Activated CD4-positive, alpha-beta T cell treated with anti-CD3 and anti-CD28 coated beads for 24 hours (primary cell): Measurements from ENCODE around the gene POLR3E.

Experiments
- DNase-seq, 2 donors: peaks; one replicate each; pipeline ENCODE4 v3.0.0-alpha.2; 2020; ENCODE audit warnings: low read depth in 2 of 2

POLR3E gene

DNA sequence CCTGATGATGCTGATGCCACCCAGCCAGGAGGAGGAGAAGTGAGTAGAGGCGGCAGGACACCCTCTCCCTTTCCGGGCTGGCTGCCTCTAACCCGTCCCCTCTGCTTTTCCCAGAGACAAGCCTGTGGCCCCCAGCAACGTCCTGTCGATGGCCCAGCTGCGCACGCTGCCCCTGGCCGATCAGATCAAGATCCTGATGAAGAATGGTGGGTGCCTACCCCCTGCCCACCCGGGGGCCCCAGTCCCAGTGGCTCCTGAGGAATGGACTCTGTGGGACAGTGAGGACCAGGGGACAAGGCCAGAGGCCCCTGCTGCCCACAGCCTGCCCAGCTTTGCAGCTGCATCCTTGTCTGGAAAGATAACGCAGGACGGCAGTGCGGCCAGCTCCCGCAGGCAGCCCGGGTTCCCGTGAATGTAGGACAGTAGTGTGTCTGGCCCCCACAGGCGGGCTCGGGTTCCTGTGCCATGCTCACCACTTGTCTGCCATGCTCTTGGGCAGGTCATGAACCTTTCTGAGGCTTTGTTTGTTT lies 19.9 kb downstream of the POLR3E start:
- DNase-seq = no peak

DNA sequence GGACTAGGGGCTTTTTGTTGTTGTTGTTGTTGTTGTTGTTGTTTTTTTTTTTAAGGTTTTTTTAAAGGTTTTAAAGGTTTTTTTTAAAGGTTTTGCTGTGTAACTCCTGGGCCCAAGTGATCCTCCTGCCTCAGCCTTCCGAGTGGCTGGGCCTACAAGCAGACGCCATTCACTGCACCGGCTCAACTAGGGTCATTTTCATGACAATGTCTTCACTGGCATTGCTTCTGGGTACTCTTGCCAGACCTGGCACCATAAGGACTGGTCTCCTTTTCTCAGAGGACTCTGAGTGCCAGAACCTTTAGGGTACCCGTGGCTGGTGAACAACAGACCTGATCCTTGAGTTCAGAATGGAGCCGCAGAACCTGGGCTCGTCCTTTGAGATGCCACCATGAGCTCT lies 20.4 kb downstream of the POLR3E start:
- no peak for DNase-seq

DNA sequence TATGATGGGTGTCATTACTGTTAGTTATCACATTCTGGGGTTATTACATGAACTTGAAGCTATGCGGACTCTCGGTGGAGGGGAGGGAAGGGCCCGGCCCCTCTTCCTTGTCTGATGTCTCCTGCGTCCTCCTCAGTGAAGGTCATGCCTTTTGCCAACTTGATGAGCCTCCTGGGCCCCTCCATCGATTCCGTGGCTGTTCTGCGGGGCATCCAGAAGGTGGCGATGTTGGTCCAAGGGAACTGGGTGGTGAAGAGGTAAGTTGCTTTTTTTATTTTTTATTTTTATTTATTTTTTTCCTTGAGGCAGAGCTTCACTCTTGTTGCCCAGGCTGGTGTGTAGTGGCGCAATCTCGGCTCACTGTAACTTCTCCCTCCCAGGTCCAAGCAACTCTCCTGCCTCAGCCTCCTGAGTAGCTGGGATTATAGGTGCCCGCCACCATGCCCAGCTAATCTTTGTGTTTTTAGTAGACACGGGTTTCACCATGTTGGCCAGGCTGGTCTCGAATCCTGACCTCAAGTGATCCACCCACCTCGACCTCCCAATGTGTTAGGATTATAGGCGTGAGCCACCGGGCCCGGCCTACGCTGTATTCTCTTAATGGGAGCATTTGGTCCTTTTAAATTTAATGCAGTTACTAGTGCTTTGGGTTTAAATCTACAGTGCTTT lies 21.6 kb downstream of the POLR3E start:
- DNase-seq = peak; percentile 33 to 47

DNA sequence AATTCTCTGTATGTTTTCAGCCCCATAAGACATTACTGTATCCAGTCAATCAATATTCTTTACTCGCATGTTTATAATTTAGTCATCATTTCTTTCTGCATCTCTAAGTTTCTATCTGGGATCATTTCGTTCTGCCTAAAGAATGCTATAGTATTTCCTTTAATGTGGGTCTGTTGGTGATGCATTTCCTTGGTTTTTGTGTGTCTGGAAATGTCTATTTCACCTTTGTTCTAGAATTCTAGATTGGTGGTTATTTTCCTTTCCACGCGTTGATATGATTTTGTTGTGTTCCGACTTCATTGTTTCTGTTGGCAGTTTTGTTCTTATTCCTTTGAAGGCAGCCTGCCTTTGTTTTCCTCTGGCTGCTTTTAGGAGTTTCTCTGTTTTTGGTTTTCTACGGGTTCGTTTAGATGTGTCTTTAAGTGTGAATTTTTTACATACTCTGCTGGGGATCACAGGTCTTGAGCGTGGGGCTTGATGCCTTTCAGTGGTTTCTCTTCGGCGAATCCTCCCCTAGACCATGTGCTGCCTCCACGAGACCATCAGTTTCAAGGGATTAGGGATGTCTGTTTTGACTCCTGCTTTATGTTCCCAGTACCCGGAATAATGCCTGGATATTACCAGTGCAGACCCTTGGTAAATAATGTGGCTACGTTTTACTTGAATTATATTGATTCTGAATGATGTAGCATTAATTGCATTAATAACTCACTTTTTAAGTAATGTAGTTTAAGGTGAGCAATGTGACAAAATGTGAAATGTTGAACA lies 23.5 kb downstream of the POLR3E start:
- no peak for DNase-seq

DNA sequence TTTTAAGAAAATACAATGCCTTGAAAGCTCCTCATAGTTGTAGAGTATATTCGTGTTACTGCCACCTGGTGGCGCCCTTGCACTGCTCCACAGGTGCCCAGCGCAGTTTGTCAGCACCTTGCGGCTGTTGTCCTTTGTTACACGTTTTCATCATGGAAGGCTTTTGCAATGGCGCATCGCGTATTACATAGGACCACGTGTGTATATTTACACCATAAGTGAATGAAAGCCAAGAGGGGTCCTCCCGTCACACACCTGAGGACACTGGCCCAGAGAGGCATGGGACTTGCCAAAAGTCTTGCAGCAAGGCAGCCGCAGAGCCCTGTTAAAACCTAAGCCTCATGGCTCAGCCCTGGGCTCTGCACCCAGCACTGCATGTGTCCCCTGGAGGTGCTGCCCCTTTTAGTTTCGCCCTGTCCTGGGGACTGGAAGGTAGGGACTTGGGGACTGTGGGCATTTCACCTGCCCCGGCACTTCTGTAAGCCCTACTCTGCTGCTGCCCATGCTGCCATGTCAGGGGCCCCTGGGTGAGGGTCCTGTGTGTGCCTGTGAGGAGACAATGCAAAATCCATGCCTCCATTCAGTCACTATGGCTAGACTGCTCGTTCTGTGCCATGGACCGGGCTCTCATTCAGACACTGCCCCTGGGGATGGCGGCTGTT lies 24.3 kb downstream of the POLR3E start:
- peak; percentile 43 to 47 for DNase-seq

DNA sequence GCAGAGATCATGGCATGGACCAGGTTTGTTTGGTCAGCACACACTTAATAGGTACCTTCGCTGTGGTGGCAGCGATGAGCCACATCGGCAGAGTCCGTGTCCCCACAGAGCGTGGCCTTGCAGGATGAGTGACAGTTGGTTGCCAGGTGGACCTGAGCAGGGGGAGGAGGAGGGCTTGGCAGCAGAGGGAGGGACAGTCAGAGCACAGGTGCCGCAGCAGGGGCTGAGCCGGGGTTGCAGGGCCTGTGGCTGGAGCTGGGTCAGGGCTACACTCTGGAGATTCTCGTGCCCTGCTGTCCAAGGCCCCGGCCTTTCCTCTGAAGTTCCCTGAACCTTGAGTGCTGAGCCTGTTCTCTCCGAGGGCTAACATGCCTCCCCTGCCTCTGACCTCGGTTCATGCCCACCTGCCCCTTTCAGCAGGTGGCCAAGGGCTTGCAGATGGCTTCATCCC lies 24.8 kb downstream of the POLR3E start:
- no peak for DNase-seq

DNA sequence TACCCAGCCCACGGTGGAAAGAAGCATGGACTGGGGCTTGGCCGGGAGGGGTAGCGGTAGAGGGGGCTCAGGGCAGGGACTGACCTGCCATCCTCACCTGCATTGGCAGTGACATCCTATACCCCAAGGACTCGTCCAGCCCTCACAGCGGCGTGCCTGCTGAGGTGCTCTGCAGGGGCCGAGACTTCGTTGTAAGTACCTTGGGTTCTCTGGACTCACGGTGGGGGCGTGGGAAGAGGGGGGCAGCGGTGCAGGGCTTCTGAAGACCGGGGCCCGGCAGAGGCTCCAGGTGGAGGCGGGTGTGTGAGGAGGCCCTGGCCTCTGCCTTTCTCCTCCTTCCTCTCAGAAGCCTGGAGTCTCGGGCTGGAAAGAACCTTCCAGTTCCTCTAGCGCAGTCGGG lies 25.5 kb downstream of the POLR3E start:
- DNase-seq = no peak

DNA sequence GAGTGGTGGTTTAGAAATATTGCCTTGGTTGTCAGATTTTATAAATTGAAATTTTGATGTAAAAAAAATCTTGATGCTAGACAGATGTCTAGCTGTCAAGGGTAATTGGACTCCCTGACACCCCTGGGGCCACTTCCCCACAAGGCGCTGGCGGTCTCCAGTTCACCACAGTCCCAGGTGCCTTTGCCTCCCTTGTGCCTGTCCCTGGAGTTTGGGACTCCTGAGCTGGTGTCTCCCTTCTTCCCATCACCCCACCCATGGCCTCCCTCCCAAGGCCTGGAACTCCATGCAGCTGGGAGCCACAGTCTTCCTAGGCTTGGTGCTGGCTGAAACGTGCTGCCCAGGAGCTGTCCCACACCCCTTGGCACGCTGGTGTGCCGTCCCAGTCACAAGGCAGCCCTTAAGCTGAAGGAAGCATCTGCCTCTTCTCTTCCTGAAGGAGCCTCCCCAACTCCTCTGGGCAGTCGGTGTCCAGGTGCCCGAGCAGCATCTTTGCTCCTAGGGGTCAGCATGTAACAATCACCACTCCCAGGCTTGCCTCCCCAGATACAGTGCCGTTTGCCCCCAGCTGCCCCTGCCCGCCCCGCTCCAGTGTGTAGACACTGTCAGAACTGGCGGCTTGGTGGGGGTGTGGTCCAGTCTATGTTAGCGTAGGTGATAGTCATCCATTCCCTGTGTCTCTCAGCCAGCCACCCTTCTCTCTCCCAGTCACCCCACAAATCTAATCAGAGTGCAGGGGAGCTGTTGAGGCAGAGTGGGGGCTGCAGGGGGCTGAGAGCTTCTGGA lies 26.2 kb downstream of the POLR3E start:
- no peak for DNase-seq

DNA sequence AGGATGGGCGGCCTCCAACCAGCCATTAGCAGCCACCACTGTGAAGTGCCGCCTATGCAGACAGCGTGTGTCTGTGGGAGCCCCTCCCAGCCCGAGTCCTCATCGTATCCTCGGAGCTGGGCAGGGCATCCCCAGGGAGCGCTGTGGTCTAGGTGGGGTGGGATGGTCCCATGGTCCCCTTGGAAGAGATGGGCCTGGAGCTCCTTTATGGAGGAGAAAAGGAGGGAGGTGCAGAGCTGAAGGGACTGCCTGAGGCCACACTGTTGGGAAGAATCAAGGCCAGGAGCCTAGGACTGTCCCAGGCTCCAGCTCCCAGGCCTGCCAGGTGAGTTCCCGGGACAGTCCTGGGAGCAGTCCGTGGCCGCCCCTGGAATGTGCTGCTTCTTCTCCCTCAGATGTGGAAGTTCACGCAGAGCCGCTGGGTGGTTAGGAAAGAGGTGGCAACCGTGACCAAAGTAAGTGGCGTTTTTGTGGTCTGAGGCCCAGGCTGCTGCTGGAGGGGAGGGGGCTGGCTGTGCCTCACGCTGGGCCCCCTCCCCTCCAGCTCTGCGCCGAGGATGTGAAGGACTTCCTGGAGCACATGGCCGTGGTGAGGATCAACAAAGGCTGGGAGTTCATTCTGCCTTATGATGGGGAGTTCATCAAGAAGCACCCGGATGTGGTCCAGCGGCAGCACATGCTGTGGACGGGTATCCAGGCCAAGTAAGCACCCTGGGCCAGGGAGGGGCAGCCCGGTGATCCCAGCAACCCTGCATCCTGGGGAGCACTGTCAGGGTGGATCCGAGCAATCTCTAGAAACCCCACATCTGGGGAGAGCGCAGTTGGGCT lies 27.0 kb downstream of the POLR3E start:
- no peak for DNase-seq

DNA sequence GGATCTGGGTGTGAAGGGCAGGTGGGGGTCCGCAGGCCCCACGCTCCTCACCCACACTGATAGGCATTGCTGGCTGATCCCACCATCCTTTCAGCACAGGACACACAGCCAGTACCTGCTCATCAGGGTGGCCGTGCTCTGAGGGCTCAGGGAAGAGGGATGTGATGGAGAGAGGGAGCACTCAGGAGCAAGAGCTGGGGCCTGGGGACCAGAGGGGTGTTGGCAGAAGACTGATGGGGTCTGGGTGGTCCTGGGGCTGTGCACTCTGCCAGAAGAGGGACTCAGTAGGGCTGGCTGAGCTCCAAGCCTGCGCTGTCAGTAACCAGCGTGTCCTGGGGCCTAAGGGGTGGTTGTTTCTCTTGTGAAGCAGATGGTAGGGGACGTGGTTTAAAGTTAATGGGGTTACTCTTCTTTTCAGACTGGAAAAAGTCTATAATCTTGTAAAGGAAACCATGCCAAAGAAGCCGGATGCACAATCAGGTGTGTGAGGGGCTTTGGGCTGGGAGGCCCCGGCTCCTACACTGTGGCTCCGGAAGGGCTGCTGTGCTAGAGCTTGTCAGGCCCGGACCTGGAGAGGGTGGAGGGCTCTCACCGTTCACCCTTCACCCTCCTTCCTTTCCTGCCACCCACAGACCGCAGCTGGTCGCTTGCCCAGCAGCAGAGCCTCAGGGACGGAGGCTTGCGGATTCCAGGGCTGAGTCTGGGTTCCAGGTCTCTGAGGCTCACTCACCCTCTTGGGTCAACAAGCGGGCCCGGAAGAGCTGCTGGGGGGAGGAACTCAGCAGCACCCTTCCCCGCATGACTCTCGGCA lies 27.8 kb downstream of the POLR3E start:
- no peak for DNase-seq

DNA sequence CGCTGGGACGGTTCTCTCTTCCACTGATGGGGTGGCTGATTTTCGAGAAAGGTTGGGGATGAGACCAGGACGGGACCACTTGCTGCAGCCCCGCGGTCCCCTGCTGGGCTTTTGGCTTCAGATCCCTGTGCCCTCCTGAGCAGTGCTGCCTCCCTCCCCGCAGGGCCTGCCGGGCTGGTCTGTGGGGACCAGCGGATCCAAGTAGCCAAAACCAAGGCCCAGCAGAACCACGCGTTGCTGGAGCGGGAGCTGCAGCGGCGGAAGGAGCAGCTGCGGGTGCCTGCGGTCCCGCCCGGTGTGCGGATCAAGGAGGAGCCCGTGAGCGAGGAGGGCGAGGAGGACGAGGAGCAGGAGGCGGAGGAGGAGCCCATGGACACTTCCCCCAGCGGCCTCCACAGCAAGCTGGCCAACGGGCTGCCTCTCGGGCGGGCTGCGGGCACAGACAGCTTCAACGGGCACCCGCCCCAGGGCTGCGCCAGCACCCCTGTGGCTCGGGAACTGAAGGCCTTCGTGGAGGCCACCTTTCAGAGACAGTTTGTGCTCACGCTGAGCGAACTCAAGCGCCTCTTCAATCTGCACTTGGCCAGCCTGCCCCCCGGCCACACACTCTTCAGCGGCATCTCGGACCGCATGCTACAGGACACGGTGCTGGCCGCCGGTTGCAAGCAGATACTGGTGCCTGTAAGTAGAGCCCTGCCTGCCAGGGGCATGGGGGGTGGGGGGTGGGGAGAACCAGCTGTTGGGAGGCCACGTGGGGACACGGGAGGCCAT lies 28.6 kb downstream of the POLR3E start:
- no peak for DNase-seq

DNA sequence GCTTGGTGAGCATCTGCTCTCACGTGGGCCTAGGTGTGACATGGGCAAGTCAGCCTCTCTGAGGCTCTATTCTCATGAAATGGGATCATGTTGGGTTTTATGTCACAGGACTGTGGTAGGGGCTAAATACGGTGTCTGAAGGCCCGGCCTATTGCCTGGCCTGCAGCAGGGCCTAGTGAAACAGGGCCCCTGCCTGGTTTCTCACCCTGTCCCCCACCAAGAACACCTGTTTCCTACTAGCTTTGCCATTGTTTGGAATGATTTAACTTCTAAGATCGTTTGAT lies 29.1 kb downstream of the POLR3E start:
- no peak for DNase-seq

DNA sequence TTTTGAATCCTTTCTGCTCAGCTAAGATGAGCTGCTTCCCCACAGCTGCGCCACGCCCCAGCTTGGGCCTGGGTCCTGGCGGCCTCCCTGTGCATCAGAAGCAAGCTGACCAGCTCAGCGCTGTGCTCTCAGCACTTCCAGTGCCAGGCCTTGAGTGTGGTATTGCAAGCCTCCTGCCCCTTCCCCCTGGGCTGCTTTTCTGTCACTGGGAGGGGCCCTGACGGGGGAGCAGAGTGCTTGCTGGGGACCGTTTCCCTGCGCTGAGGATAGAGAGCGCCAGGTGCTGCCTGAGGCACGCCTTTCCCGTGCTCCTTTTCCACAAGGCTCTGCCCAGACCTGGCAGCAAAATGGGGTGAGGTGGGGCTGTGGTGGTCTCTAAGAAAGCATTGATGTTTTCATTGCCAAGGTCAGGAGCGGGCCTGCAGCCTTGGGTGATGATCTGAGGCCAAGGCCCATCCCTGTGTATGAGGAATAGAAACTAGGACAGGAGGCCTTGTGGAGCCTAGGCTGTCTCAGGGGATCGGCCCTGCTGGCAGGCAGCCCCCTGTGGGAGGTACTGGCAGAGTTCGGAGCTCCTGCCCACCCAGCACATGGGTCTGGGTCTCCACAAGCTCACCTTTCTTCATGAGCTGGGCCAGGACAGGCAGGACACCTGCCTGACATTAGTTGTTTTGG lies 29.7 kb downstream of the POLR3E start:
- no peak for DNase-seq

DNA sequence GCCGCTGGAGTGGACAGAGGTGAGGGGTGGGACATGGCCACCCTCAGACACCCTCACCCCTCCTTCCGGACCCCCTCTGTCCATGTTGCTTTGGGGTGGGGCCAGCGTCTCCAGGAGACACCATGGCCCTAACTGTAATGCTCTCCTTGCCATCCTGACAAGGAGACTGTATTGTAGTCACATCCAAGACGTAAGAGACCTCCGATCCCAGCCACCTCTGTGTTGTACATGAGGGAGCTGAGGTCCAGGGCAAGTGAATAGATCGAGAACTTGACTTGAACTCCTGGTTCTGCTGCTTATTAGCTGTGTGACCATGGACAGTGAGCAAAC lies 30.2 kb downstream of the POLR3E start:
- DNase-seq = no peak

DNA sequence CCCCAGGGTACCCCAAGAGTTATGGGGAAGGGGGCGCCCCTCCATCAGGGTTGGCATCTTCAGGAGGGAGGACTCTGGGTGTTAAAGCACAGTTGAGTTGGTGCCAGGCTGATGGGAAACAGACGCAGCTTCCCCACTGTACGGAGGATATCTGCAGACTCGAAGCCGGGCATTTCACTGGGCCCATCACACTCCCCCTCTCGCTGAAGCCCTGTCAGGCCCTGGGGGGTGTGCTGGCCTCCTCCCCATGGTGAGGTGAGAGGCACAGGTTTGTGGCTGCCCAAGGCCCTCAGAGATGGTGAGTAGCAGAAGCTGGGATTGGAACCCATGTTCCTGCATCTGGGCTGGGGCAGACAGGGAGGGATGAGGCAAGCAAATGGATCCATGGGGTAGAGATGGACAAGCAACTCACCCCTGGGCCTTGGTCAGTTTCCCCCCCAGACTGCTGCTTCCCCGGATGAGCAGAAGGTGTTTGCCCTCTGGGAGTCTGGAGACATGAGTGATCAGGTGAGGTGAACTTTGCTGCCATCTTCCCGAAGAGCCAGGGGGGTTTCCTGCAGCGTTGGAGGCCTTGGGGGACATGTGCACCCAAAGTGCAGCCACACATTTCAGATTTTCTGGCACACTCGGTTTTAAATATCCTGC lies 31.0 kb downstream of the POLR3E start:
- no peak for DNase-seq

DNA sequence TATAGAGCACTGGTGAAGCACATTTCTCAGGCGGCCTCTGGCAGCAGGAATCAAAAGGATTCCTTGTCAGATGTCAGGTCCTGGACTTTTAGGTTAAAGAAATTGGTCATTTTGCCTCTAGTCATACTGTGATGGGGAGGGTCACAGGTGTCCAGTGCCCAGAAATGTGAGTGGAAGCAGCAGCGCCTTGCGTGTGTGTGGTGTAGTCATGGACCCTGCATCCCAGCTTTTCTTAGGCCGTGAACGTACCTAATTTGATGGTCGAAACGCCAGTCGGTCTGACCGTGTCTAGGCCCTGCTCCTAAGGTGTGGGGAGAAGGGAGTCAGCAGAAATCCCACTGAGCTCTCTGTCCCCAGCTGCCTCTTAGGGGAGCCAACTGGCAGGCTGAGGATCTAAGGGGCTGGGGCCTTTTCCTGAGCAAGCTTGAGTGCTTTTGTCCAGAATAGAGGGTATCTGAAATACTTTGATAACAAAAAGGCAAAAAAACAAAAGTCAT lies 32.0 kb downstream of the POLR3E start:
- DNase-seq = no peak

DNA sequence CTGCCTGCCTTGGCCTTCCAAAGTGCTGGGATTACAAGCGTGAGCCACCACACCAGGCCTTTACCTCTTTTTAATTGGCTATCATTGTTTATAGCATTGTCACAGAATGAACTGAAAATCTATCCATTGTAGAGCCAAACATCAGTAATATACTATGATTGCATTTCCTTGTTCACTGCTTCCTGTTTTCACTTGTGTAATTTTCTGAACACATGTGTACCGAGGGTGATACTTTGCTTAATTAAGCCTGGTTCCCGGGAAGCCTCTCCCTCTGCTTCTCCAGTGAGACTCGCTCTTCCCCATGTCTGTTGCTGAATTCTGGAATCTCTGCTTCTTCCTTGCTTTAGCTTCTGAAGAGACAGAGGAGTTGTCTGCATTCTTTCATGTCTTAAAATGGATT lies 33.1 kb downstream of the POLR3E start:
- DNase-seq = no peak

DNA sequence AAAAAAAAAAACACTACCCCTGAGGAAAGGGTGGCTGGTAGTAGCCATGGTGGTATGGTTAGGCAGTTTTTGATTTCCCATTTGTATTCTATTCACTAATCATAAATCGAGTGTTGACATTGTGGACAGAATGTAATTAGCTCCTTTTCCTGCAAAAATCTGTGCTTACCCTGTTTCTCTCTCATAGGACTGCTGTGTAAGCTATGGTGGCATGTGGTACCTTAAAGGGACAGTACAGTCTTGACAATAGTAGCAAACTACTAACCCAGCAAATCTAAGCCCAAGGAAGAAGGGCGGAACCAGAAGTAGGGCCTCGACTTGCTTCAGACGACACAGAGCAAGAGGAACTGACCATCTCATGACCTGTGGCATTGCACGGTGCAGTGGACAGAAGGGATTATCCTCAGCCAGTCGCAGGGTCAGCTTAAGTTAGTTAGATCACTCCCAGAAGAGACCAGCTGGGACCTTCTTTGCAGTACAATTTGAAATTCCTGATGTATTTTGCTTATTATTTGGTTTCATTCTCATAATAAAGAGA lies 36.3 kb downstream of the POLR3E start:
- DNase-seq = no peak
